ENCODE results near the gene HACD3. TPM values are rescaled to one million over a fixed set of nuclear protein-coding genes. Genes with fewer than 3 reads are reported as not detected.

The HACD3 gene
- total and polyA plus RNA-seq, 3 donors from 2014 or later: 37.5 to 70.6 (median 38.6) TPM

- intact Hi-C loops (cut with DNase I; ENCODE audit: low total_unique reads): no loop called here
- TF ChIP-seq CTCF (IDR thresholded peaks at IDR 0.05): no peak
- TF ChIP-seq POLR2A (IDR thresholded peaks at IDR 0.05): no peak
- 65 to 77% methylated on average over 5 of the region's 5 CpGs for WGBS, 2 donors
- no peaks in the 10 kb centered on the region for H3K36me3 ChIP-seq (ENCODE audit: low read depth, missing control alignments)
- DNase-seq: no peak
- no peaks in the 10 kb centered on the region for H3K27me3 ChIP-seq
- no peaks in the 10 kb centered on the region for H3K9me3 ChIP-seq
- no peak overlapping the region for H3K27ac ChIP-seq
- no peak overlapping the region for H3K4me3 ChIP-seq
- H3K4me1 ChIP-seq: no peaks in the 10 kb centered on the region
Observed at GRCh38 chr15:65618560-65619109, 88.4 kb downstream of the HACD3 start.

- Histone ChIP-seq H3K36me3 (ENCODE audit: low read depth, missing control alignments) (no peaks in the 10 kb centered on the region), H3K4me1 (no peaks in the 10 kb centered on the region), H3K4me3 (no peak overlapping the region), H3K9me3 (no peaks in the 10 kb centered on the region), H3K27me3 (no peaks in the 10 kb centered on the region), H3K27ac (no peak overlapping the region)
- DNase-seq: no peak
- 84 to 85% methylated on average over 5 of the region's 5 CpGs for WGBS, 2 donors
- intact Hi-C loops (cut with DNase I; ENCODE audit: low total_unique reads): no loop called here
- TF ChIP-seq CTCF (IDR thresholded peaks at IDR 0.05) (no peak), POLR2A (IDR thresholded peaks at IDR 0.05) (no peak)
Observed at GRCh38 chr15:65619626-65620290, 89.5 kb downstream of the HACD3 start.

GRCh38 chr15:65620833-65621232 is 90.6 kb downstream of the HACD3 start:
- no peaks in the 10 kb centered on the region for H3K4me1 ChIP-seq
- TF ChIP-seq CTCF (IDR thresholded peaks at IDR 0.05) (no peak), POLR2A (IDR thresholded peaks at IDR 0.05) (no peak)
- DNase-seq: no peak
- WGBS, 2 donors: 91 to 92% methylated on average over 2 of the region's 2 CpGs
- no peaks in the 10 kb centered on the region for H3K27me3 ChIP-seq
- no peak overlapping the region for H3K27ac ChIP-seq
- H3K4me3 ChIP-seq: no peak overlapping the region
- no peaks in the 10 kb centered on the region for H3K36me3 ChIP-seq (ENCODE audit: low read depth, missing control alignments)
- H3K9me3 ChIP-seq: no peaks in the 10 kb centered on the region
- intact Hi-C loops (cut with DNase I; ENCODE audit: low total_unique reads): no loop called here

- intact Hi-C loops (cut with DNase I; ENCODE audit: low total_unique reads): no loop called here
- H3K9me3 ChIP-seq: no peaks in the 10 kb centered on the region
- no peaks in the 10 kb centered on the region for H3K27me3 ChIP-seq
- no peaks in the 10 kb centered on the region for H3K36me3 ChIP-seq (ENCODE audit: low read depth, missing control alignments)
- no peaks in the 10 kb centered on the region for H3K4me1 ChIP-seq
- no peak within 1 kb of the TSS for H3K4me3 ChIP-seq
- no peak for TF ChIP-seq POLR2A (IDR thresholded peaks at IDR 0.05)
- no peak for TF ChIP-seq CTCF (IDR thresholded peaks at IDR 0.05)
- H3K27ac ChIP-seq: no peak within 1 kb of the TSS
- 86 to 89% methylated on average over 6 of the region's 6 CpGs for WGBS, 2 donors
- DNase-seq: no peak
Observed at GRCh38 chr15:65621638-65622037, 91.4 kb downstream of the HACD3 start, which contains the start of gene SLC24A1. SLC24A1 (plus strand) TSS chr15:65621938; CDS start chr15:65624081, 2,143 bp downstream.

GRCh38 chr15:65623103-65623502 is 92.8 kb downstream of the HACD3 start:
- H3K4me1 ChIP-seq: no peaks in the 10 kb centered on the region
- no peaks in the 10 kb centered on the region for H3K9me3 ChIP-seq
- no peaks in the 10 kb centered on the region for H3K27me3 ChIP-seq
- H3K27ac ChIP-seq: no peak overlapping the region
- intact Hi-C loops (cut with DNase I; ENCODE audit: low total_unique reads): no loop called here
- no peaks in the 10 kb centered on the region for H3K36me3 ChIP-seq (ENCODE audit: low read depth, missing control alignments)
- no peak overlapping the region for H3K4me3 ChIP-seq
- TF ChIP-seq POLR2A (IDR thresholded peaks at IDR 0.05): no peak
- TF ChIP-seq CTCF (IDR thresholded peaks at IDR 0.05): no peak
- DNase-seq: no peak

All from testis (tissue), 3 donors.